Measurements from ENCODE around the gene CCR7.

- TF ChIP-seq POLR2A (IDR thresholded peaks at IDR 0.05; ENCODE audit: low read depth): no peak
- TF ChIP-seq CTCF (IDR thresholded peaks at IDR 0.05): no peak
- TF ChIP-seq POLR2AphosphoS5 (IDR thresholded peaks at IDR 0.05): no peak
- no peak for TF ChIP-seq EP300 (IDR thresholded peaks at IDR 0.05)
Measured at GRCh38 chr17:40560592-40561293, 4.5 kb downstream of the CCR7 start.

Measured in esophagus muscularis mucosa (tissue), 4 donors.